ENCODE results near the gene CENPH.

Gene CENPH

DNA sequence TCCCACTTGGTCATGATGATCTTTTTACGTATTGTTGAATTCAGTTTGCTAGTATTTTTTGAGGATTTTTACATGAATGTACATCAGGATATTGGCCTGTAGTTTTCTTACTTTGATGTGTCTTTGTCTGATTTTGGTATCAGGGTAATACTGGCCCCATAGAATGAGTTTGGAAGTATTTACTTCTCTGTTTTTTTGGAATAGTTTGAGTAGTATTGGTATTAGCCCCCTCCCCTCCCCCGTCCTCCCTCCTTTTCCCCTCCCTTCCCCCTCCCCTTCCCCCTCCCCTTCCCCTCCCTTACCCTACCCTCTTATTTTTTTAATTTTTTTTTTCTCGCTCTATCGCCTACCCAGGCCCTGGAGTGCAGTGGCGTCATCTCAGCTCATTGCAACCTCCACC is 55.6 kb downstream of the CENPH start:
- Histone ChIP-seq H3K27ac (replicated peaks) (no peak overlapping the region), H3K27me3 (ENCODE audit: insufficient read depth, poor library complexity, severe bottlenecking) (no peaks in the 10 kb centered on the region), H3K4me3 (replicated peaks; ENCODE audit: insufficient read depth, low read length) (no peak overlapping the region)
- TF ChIP-seq, protein P1, sequence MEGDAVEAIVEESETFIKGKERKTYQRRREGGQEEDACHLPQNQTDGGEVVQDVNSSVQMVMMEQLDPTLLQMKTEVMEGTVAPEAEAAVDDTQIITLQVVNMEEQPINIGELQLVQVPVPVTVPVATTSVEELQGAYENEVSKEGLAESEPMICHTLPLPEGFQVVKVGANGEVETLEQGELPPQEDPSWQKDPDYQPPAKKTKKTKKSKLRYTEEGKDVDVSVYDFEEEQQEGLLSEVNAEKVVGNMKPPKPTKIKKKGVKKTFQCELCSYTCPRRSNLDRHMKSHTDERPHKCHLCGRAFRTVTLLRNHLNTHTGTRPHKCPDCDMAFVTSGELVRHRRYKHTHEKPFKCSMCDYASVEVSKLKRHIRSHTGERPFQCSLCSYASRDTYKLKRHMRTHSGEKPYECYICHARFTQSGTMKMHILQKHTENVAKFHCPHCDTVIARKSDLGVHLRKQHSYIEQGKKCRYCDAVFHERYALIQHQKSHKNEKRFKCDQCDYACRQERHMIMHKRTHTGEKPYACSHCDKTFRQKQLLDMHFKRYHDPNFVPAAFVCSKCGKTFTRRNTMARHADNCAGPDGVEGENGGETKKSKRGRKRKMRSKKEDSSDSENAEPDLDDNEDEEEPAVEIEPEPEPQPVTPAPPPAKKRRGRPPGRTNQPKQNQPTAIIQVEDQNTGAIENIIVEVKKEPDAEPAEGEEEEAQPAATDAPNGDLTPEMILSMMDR (IDR thresholded peaks at IDR 0.05; ENCODE audit: insufficient read depth, low read length): no peak
- TF ChIP-seq SPI1 (IDR thresholded peaks at IDR 0.05; ENCODE audit: borderline replicate concordance, low read depth) (no peak), GABPA (IDR thresholded peaks at IDR 0.05; ENCODE audit: low read depth) (no peak), POLR2AphosphoS5 (IDR thresholded peaks at IDR 0.05; ENCODE audit: low read depth) (no peak)
- TF ChIP-seq, protein P2, sequence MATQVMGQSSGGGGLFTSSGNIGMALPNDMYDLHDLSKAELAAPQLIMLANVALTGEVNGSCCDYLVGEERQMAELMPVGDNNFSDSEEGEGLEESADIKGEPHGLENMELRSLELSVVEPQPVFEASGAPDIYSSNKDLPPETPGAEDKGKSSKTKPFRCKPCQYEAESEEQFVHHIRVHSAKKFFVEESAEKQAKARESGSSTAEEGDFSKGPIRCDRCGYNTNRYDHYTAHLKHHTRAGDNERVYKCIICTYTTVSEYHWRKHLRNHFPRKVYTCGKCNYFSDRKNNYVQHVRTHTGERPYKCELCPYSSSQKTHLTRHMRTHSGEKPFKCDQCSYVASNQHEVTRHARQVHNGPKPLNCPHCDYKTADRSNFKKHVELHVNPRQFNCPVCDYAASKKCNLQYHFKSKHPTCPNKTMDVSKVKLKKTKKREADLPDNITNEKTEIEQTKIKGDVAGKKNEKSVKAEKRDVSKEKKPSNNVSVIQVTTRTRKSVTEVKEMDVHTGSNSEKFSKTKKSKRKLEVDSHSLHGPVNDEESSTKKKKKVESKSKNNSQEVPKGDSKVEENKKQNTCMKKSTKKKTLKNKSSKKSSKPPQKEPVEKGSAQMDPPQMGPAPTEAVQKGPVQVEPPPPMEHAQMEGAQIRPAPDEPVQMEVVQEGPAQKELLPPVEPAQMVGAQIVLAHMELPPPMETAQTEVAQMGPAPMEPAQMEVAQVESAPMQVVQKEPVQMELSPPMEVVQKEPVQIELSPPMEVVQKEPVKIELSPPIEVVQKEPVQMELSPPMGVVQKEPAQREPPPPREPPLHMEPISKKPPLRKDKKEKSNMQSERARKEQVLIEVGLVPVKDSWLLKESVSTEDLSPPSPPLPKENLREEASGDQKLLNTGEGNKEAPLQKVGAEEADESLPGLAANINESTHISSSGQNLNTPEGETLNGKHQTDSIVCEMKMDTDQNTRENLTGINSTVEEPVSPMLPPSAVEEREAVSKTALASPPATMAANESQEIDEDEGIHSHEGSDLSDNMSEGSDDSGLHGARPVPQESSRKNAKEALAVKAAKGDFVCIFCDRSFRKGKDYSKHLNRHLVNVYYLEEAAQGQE (IDR thresholded peaks at IDR 0.05; ENCODE audit: insufficient replicate concordance, low read depth): no peak
- no peak for DNase-seq (ENCODE audit: low read depth in 1 of 2, low spot score in 1 of 2)

DNA sequence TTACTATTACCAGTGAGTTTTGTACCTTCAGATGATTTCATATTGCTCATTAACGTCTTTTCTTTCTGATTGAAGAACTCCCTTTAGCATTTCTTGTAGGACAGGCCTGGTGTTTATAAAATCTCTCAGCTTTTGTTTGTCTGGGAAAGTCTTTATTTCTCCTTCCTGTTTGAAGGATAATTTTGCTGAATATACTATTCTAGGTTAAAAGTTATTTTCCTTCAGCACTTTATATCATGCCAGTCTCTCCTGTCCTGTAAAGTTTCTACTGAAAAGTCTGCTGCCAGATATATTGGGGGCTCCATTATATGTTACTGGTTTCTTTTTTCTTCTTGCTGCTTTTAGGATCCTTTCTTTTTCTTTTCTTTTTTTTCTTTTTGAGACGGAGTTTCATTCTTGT is 58.6 kb downstream of the CENPH start:
- H3K27ac ChIP-seq (replicated peaks): no peak overlapping the region
- no peak overlapping the region for H3K4me3 ChIP-seq (replicated peaks; ENCODE audit: insufficient read depth, low read length)
- DNase-seq (ENCODE audit: low read depth in 1 of 2, low spot score in 1 of 2): no peak
- no peaks in the 10 kb centered on the region for H3K27me3 ChIP-seq (ENCODE audit: insufficient read depth, poor library complexity, severe bottlenecking)
- TF ChIP-seq, protein P1 (IDR thresholded peaks at IDR 0.05; ENCODE audit: insufficient read depth, low read length): no peak
- TF ChIP-seq POLR2AphosphoS5 (IDR thresholded peaks at IDR 0.05; ENCODE audit: low read depth) (no peak), GABPA (IDR thresholded peaks at IDR 0.05; ENCODE audit: low read depth) (no peak), SPI1 (IDR thresholded peaks at IDR 0.05; ENCODE audit: borderline replicate concordance, low read depth) (no peak)
- TF ChIP-seq, protein P2 (IDR thresholded peaks at IDR 0.05; ENCODE audit: insufficient replicate concordance, low read depth): no peak

DNA sequence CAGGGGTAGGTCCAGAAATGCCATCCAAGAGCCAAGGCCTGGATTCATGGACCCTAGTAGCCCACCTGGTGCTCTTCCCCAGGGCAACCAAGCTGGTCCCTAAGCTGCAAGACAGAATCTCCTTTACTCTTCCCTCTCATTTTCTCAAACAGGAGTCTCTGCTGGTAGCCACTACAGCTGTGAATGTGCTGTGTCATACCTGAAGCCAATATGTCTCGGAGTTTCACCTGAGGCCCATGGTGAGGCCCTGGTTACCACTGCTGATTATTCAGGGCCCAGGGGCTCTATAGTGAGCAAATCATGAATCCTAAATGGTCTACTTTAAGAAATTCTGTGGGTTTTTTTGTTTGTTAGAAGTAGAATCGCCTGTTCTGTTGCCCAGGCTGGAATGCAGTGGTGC is 61.2 kb downstream of the CENPH start:
- no peak for DNase-seq (ENCODE audit: low read depth in 1 of 2, low spot score in 1 of 2)
- TF ChIP-seq SPI1 (IDR thresholded peaks at IDR 0.05; ENCODE audit: borderline replicate concordance, low read depth): no peak
- TF ChIP-seq POLR2AphosphoS5 (IDR thresholded peaks at IDR 0.05; ENCODE audit: low read depth): no peak
- TF ChIP-seq, protein P1 (IDR thresholded peaks at IDR 0.05; ENCODE audit: insufficient read depth, low read length): no peak
- TF ChIP-seq GABPA (IDR thresholded peaks at IDR 0.05; ENCODE audit: low read depth): no peak
- TF ChIP-seq, protein P2 (IDR thresholded peaks at IDR 0.05; ENCODE audit: insufficient replicate concordance, low read depth): no peak
- Histone ChIP-seq H3K4me3 (replicated peaks; ENCODE audit: insufficient read depth, low read length) (no peak overlapping the region), H3K27ac (replicated peaks) (no peak overlapping the region), H3K27me3 (ENCODE audit: insufficient read depth, poor library complexity, severe bottlenecking) (no peaks in the 10 kb centered on the region)
